ENCODE results near the gene PLEKHA8.

PLEKHA8 gene

GRCh38 chr7:30104157-30104556 is 75.9 kb downstream of the PLEKHA8 start:
- Histone ChIP-seq H2BK12ac (ENCODE audit: low read length) (no peak overlapping the region), H2AFZ (ENCODE audit: insufficient read depth, low read length, poor library complexity) (no peak overlapping the region), H3K4me1 (ENCODE audit: control insufficient read depth in 1 of 2, insufficient read depth in 2 of 2, low read length in 2 of 2) (no peaks in the 10 kb centered on the region), H3K4me2 (ENCODE audit: low read length) (no peak overlapping the region), H3K9ac (ENCODE audit: low read length) (no peak overlapping the region), H4K8ac (ENCODE audit: low read depth, low read length) (no peak overlapping the region), H3K79me1 (ENCODE audit: low read length) (no peaks in the 10 kb centered on the region), H3K23ac (ENCODE audit: low read length) (no peak overlapping the region), H2BK120ac (ENCODE audit: insufficient read depth, low read length, poor library complexity) (no peak overlapping the region), H3K36me3 (ENCODE audit: control insufficient read depth in 1 of 2, insufficient read depth in 2 of 2, low read length in 2 of 2) (no peaks in the 10 kb centered on the region), H3K27ac (ENCODE audit: low read depth, low read length) (no peak overlapping the region), H3K79me2 (ENCODE audit: control insufficient read depth, insufficient read depth, low read length, poor library complexity) (no peaks in the 10 kb centered on the region), H4K91ac (ENCODE audit: low read depth, low read length) (no peak overlapping the region), H4K12ac (ENCODE audit: low read depth, low read length) (no peak overlapping the region), H2BK5ac (ENCODE audit: low read depth, low read length, poor library complexity) (no peak overlapping the region), H3K9me3 (ENCODE audit: insufficient read depth, low read depth, low read length) (no peaks in the 10 kb centered on the region), H3K18ac (ENCODE audit: low read length) (no peak overlapping the region), H3K14ac (ENCODE audit: low read length) (no peak overlapping the region), H2AK5ac (ENCODE audit: low read length) (no peak overlapping the region), H3K27me3 (ENCODE audit: insufficient read depth, low read length) (no peaks in the 10 kb centered on the region), H3K4ac (ENCODE audit: low read depth, low read length) (no peak overlapping the region), H3K4me3 (ENCODE audit: low read depth, low read length) (no peak overlapping the region)
- WGBS (ENCODE audit: extremely low coverage, insufficient coverage, insufficient read length): no CpG with 5 or more reads among the region's 1 CpG
- no peak for DNase-seq

- Histone ChIP-seq H3K36me3 (ENCODE audit: control insufficient read depth in 1 of 2, insufficient read depth in 2 of 2, low read length in 2 of 2) (peaks cover 0 to 3% of the 10 kb centered on the region in 2 experiments), H4K8ac (ENCODE audit: low read depth, low read length) (no peak overlapping the region), H3K27ac (ENCODE audit: low read depth, low read length) (no peak overlapping the region), H2BK12ac (ENCODE audit: low read length) (no peak overlapping the region), H3K4ac (ENCODE audit: low read depth, low read length) (no peak overlapping the region), H2BK120ac (ENCODE audit: insufficient read depth, low read length, poor library complexity) (no peak overlapping the region), H2AFZ (ENCODE audit: insufficient read depth, low read length, poor library complexity) (no peak overlapping the region), H3K23ac (ENCODE audit: low read length) (no peak overlapping the region), H3K79me1 (ENCODE audit: low read length) (no peaks in the 10 kb centered on the region), H3K27me3 (ENCODE audit: insufficient read depth, low read length) (no peaks in the 10 kb centered on the region), H3K14ac (ENCODE audit: low read length) (no peak overlapping the region), H3K79me2 (ENCODE audit: control insufficient read depth, insufficient read depth, low read length, poor library complexity) (no peaks in the 10 kb centered on the region), H4K12ac (ENCODE audit: low read depth, low read length) (no peak overlapping the region), H2BK5ac (ENCODE audit: low read depth, low read length, poor library complexity) (no peak overlapping the region), H3K9me3 (ENCODE audit: insufficient read depth, low read depth, low read length) (peaks cover 3% of the 10 kb centered on the region), H3K18ac (ENCODE audit: low read length) (no peak overlapping the region), H3K4me3 (ENCODE audit: low read depth, low read length) (no peak overlapping the region), H2AK5ac (ENCODE audit: low read length) (no peak overlapping the region), H4K91ac (ENCODE audit: low read depth, low read length) (no peak overlapping the region), H3K4me2 (ENCODE audit: low read length) (no peak overlapping the region), H3K9ac (ENCODE audit: low read length) (no peak overlapping the region), H3K4me1 (ENCODE audit: control insufficient read depth in 1 of 2, insufficient read depth in 2 of 2, low read length in 2 of 2) (peaks cover 0 to 2% of the 10 kb centered on the region in 2 experiments)
- no CpG with 5 or more reads among the region's 5 CpGs for WGBS (ENCODE audit: extremely low coverage, insufficient coverage, insufficient read length)
- no peak for DNase-seq
These were observed 84.0 kb downstream of the PLEKHA8 start for GRCh38 chr7:30112103-30112713.

GRCh38 chr7:30113144-30113543 is 84.9 kb downstream of the PLEKHA8 start:
- no peak overlapping the region for H3K4ac ChIP-seq (ENCODE audit: low read depth, low read length)
- H3K18ac ChIP-seq (ENCODE audit: low read length): no peak overlapping the region
- H3K79me1 ChIP-seq (ENCODE audit: low read length): no peaks in the 10 kb centered on the region
- no peak overlapping the region for H2AFZ ChIP-seq (ENCODE audit: insufficient read depth, low read length, poor library complexity)
- H3K4me2 ChIP-seq (ENCODE audit: low read length): no peak overlapping the region
- H3K27ac ChIP-seq (ENCODE audit: low read depth, low read length): no peak overlapping the region
- DNase-seq: no peak
- no peak overlapping the region for H4K8ac ChIP-seq (ENCODE audit: low read depth, low read length)
- no peak overlapping the region for H2BK12ac ChIP-seq (ENCODE audit: low read length)
- no peak overlapping the region for H2AK5ac ChIP-seq (ENCODE audit: low read length)
- H3K14ac ChIP-seq (ENCODE audit: low read length): no peak overlapping the region
- no peak overlapping the region for H2BK120ac ChIP-seq (ENCODE audit: insufficient read depth, low read length, poor library complexity)
- H3K9ac ChIP-seq (ENCODE audit: low read length): no peak overlapping the region
- no peak overlapping the region for H3K23ac ChIP-seq (ENCODE audit: low read length)
- H3K27me3 ChIP-seq (ENCODE audit: insufficient read depth, low read length): no peaks in the 10 kb centered on the region
- no peak overlapping the region for H4K12ac ChIP-seq (ENCODE audit: low read depth, low read length)
- no peak overlapping the region for H2BK5ac ChIP-seq (ENCODE audit: low read depth, low read length, poor library complexity)
- H3K79me2 ChIP-seq (ENCODE audit: control insufficient read depth, insufficient read depth, low read length, poor library complexity): no peaks in the 10 kb centered on the region
- peaks cover 3% of the 10 kb centered on the region for H3K9me3 ChIP-seq (ENCODE audit: insufficient read depth, low read depth, low read length)
- H3K36me3 ChIP-seq (ENCODE audit: control insufficient read depth in 1 of 2, insufficient read depth in 2 of 2, low read length in 2 of 2): peaks cover 0 to 3% of the 10 kb centered on the region in 2 experiments
- peaks cover 0 to 2% of the 10 kb centered on the region in 2 experiments for H3K4me1 ChIP-seq (ENCODE audit: control insufficient read depth in 1 of 2, insufficient read depth in 2 of 2, low read length in 2 of 2)
- no peak overlapping the region for H4K91ac ChIP-seq (ENCODE audit: low read depth, low read length)
- no peak overlapping the region for H3K4me3 ChIP-seq (ENCODE audit: low read depth, low read length)

- H3K79me2 ChIP-seq (ENCODE audit: control insufficient read depth, insufficient read depth, low read length, poor library complexity): no peaks in the 10 kb centered on the region
- no peak overlapping the region for H3K4me3 ChIP-seq (ENCODE audit: low read depth, low read length)
- H4K12ac ChIP-seq (ENCODE audit: low read depth, low read length): no peak overlapping the region
- H2BK120ac ChIP-seq (ENCODE audit: insufficient read depth, low read length, poor library complexity): no peak overlapping the region
- H2BK5ac ChIP-seq (ENCODE audit: low read depth, low read length, poor library complexity): no peak overlapping the region
- no peak overlapping the region for H4K91ac ChIP-seq (ENCODE audit: low read depth, low read length)
- H3K9me3 ChIP-seq (ENCODE audit: insufficient read depth, low read depth, low read length): peaks cover 3% of the 10 kb centered on the region
- no peaks in the 10 kb centered on the region for H3K27me3 ChIP-seq (ENCODE audit: insufficient read depth, low read length)
- H3K4ac ChIP-seq (ENCODE audit: low read depth, low read length): no peak overlapping the region
- no peak overlapping the region for H3K23ac ChIP-seq (ENCODE audit: low read length)
- no peak overlapping the region for H3K14ac ChIP-seq (ENCODE audit: low read length)
- no peak overlapping the region for H2BK12ac ChIP-seq (ENCODE audit: low read length)
- no peak overlapping the region for H4K8ac ChIP-seq (ENCODE audit: low read depth, low read length)
- no peak overlapping the region for H3K27ac ChIP-seq (ENCODE audit: low read depth, low read length)
- no CpG with 5 or more reads among the region's 3 CpGs for WGBS (ENCODE audit: extremely low coverage, insufficient coverage, insufficient read length)
- no peak for DNase-seq
- H2AK5ac ChIP-seq (ENCODE audit: low read length): no peak overlapping the region
- peaks cover 0 to 2% of the 10 kb centered on the region in 2 experiments for H3K4me1 ChIP-seq (ENCODE audit: control insufficient read depth in 1 of 2, insufficient read depth in 2 of 2, low read length in 2 of 2)
- no peak overlapping the region for H2AFZ ChIP-seq (ENCODE audit: insufficient read depth, low read length, poor library complexity)
- no peak overlapping the region for H3K18ac ChIP-seq (ENCODE audit: low read length)
- H3K4me2 ChIP-seq (ENCODE audit: low read length): no peak overlapping the region
- no peaks in the 10 kb centered on the region for H3K79me1 ChIP-seq (ENCODE audit: low read length)
- H3K9ac ChIP-seq (ENCODE audit: low read length): no peak overlapping the region
- peaks cover 0 to 3% of the 10 kb centered on the region in 2 experiments for H3K36me3 ChIP-seq (ENCODE audit: control insufficient read depth in 1 of 2, insufficient read depth in 2 of 2, low read length in 2 of 2)
These were observed 86.5 kb downstream of the PLEKHA8 start for GRCh38 chr7:30114536-30115238.
